HEK293 (cell line): Measurements from ENCODE around the gene ATP11C.

Source experiments
- KLF7 ChIP-seq: fragments of 450-650 bp; formaldehyde crosslinking; IDR thresholded peaks from 2 replicates; pipeline ENCODE4 v1.5.1; 2016; ENCODE audit warnings: missing biosample characterization, missing genetic modification characterization, borderline replicate concordance
- MYNN ChIP-seq: fragments of 450-650 bp; formaldehyde crosslinking; IDR thresholded peaks from 2 replicates; pipeline ENCODE4 v1.5.1; 2016; ENCODE audit warnings: missing biosample characterization, missing genetic modification characterization, borderline replicate concordance
- RBAK ChIP-seq: fragments of 450-650 bp; formaldehyde crosslinking; IDR thresholded peaks from 2 replicates; pipeline ENCODE4 v1.5.1; 2016; ENCODE audit warnings: missing biosample characterization, missing genetic modification characterization
- ZBTB7A ChIP-seq: fragments of 450-650 bp; formaldehyde crosslinking; IDR thresholded peaks from 2 replicates; pipeline ENCODE4 v1.5.1; 2016; ENCODE audit warnings: low read depth, missing biosample characterization, missing genetic modification characterization
- ZNF169 ChIP-seq: fragments of 450-650 bp; formaldehyde crosslinking; IDR thresholded peaks from 2 replicates; pipeline ENCODE4 v1.5.1; 2016; ENCODE audit warnings: missing biosample characterization, missing genetic modification characterization
- ZNF521 ChIP-seq: fragments of 450-650 bp; formaldehyde crosslinking; IDR thresholded peaks from 2 replicates; pipeline ENCODE4 v1.5.1; 2017; ENCODE audit warnings: missing biosample characterization, mild to moderate bottlenecking, missing genetic modification characterization
- ZNF530 ChIP-seq: fragments of 450-650 bp; formaldehyde crosslinking; IDR thresholded peaks from 2 replicates; pipeline ENCODE4 v1.5.1; 2016; ENCODE audit warnings: low read depth, missing biosample characterization, missing genetic modification characterization
- ZNF561 ChIP-seq: fragments of 450-650 bp; IDR thresholded peaks from 2 replicates; pipeline ENCODE4 v1.5.1; 2018; ENCODE audit warnings: missing biosample characterization, missing genetic modification characterization, borderline replicate concordance
- ZNF664 ChIP-seq: fragments of 450-650 bp; formaldehyde crosslinking; IDR thresholded peaks from 2 replicates; pipeline ENCODE4 v1.5.1; 2016; ENCODE audit warnings: missing biosample characterization, missing genetic modification characterization
- ZNF677 ChIP-seq: fragments of 450-650 bp; IDR thresholded peaks from 2 replicates; pipeline ENCODE4 v1.5.0; 2018; ENCODE audit warnings: missing biosample characterization, mild to moderate bottlenecking, missing genetic modification characterization, moderate library complexity
- TF ChIP-seq, protein P1 (sequence below): fragments of 450-650 bp; formaldehyde crosslinking; IDR thresholded peaks from 2 replicates; pipeline ENCODE4 v1.5.1; 2016; ENCODE audit warnings: missing biosample characterization, missing genetic modification characterization
- TF ChIP-seq, protein P2 (sequence below): fragments of 450-650 bp; formaldehyde crosslinking; IDR thresholded peaks from 2 replicates; pipeline ENCODE4 v1.5.1; 2016; ENCODE audit warnings: missing biosample characterization, missing genetic modification characterization
- TF ChIP-seq, protein P3 (sequence below): sonication (generic); formaldehyde crosslinking; IDR thresholded peaks from 2 replicates; pipeline ENCODE4 v1.8.1; 2022; ENCODE audit warnings: mild to moderate bottlenecking, moderate library complexity, missing genetic modification reagents

DNA sequence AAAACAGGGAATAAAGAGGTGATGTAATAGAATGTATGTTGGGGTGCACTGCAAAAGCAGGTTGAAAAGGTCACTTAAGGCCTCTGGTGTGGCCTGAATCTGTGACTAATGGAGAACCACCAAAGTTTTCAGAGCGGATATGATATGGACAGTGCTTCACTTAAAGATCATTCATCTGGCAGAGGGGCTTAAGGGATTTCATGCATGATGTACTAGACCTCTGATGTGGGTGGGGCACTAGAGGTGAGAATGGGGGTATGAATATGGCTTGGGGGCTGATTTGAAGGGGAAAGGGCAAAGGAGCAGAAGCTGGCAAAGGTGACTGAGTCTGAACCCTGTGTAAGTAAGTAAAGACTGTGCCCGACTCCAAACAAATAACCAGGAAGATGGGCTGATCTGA lies 162.5 kb downstream of the ATP11C start:
- no peak for TF ChIP-seq KLF7
- TF ChIP-seq RBAK: no peak
- TF ChIP-seq, protein P1, sequence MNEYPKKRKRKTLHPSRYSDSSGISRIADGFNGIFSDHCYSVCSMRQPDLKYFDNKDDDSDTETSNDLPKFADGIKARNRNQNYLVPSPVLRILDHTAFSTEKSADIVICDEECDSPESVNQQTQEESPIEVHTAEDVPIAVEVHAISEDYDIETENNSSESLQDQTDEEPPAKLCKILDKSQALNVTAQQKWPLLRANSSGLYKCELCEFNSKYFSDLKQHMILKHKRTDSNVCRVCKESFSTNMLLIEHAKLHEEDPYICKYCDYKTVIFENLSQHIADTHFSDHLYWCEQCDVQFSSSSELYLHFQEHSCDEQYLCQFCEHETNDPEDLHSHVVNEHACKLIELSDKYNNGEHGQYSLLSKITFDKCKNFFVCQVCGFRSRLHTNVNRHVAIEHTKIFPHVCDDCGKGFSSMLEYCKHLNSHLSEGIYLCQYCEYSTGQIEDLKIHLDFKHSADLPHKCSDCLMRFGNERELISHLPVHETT: no peak
- no peak for TF ChIP-seq ZNF530 (tag by site-specific recombination)
- TF ChIP-seq, protein P2, sequence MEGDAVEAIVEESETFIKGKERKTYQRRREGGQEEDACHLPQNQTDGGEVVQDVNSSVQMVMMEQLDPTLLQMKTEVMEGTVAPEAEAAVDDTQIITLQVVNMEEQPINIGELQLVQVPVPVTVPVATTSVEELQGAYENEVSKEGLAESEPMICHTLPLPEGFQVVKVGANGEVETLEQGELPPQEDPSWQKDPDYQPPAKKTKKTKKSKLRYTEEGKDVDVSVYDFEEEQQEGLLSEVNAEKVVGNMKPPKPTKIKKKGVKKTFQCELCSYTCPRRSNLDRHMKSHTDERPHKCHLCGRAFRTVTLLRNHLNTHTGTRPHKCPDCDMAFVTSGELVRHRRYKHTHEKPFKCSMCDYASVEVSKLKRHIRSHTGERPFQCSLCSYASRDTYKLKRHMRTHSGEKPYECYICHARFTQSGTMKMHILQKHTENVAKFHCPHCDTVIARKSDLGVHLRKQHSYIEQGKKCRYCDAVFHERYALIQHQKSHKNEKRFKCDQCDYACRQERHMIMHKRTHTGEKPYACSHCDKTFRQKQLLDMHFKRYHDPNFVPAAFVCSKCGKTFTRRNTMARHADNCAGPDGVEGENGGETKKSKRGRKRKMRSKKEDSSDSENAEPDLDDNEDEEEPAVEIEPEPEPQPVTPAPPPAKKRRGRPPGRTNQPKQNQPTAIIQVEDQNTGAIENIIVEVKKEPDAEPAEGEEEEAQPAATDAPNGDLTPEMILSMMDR (tag by site-specific recombination): no peak
- TF ChIP-seq ZNF169: no peak
- no peak for TF ChIP-seq MYNN
- TF ChIP-seq, protein P3, sequence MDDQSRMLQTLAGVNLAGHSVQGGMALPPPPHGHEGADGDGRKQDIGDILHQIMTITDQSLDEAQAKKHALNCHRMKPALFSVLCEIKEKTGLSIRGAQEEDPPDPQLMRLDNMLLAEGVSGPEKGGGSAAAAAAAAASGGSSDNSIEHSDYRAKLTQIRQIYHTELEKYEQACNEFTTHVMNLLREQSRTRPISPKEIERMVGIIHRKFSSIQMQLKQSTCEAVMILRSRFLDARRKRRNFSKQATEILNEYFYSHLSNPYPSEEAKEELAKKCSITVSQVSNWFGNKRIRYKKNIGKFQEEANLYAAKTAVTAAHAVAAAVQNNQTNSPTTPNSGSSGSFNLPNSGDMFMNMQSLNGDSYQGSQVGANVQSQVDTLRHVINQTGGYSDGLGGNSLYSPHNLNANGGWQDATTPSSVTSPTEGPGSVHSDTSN: no peak
- no peak for TF ChIP-seq ZNF521 (tag by site-specific recombination)
- TF ChIP-seq ZNF664 (tag by site-specific recombination): no peak
- TF ChIP-seq ZBTB7A (tag by site-specific recombination): no peak
- TF ChIP-seq ZNF677 (tag by site-specific recombination): no peak
- no peak for TF ChIP-seq ZNF561
